ENCODE data around the gene PEPD. TPM values are rescaled to one million over a fixed set of nuclear protein-coding genes. Genes with fewer than 3 reads are reported as not detected.

The PEPD gene
- total RNA-seq, 2 donors from 2014 or later, result 18.7 to 25.7 TPM

DNA sequence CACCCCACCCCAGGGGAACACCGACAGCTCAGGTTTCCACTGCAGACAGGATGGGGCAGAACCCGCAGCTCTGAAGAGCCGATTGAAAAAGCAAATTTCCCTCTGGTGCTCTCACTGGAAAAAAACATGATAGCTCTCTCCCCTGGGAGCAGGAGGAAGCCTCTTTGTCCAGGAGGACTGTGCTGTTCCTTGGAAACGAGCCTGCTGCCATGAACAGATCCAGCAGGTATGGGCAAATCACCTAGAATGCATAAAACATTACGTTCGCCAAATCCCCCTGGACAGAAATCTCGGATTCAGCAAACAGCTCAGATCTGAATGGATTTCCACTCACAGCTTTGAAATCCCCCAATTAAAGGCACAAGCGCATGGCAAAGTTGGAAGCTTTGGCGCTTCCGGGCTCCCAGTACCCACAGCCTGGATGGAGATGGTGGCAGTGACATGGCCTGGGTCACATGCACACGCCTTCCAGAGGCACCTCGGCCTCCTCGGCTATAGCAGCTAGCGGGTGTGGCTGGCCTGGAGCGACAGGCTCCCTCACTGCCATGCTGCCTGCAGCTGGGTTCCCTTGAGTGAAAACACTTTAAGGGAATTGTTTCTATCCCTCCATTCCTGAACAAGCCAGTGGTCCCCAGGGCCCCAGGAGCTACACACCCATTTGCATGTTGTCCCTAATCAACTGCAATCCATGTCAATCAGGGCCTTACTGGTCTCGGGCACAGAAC, 89.0 kb downstream of the PEPD start:
- H3K36me3 Mint-ChIP-seq, result no peaks in the 10 kb centered on the region
- H3K27me3 Mint-ChIP-seq, result peaks cover 0 to 5% of the 10 kb centered on the region in 2 donors
- DNase-seq (ENCODE audit: low spot score) (peak; percentile 22), ATAC-seq (no peak)
- no peak overlapping the region for H3K4me3 Mint-ChIP-seq
- H3K4me1 Mint-ChIP-seq (ENCODE audit: low read depth in 2 of 2), result peaks cover 6 to 7% of the 10 kb centered on the region in 2 donors
- no peaks in the 10 kb centered on the region for H3K9me3 Mint-ChIP-seq
- no peak overlapping the region for H3K27ac Mint-ChIP-seq

DNA sequence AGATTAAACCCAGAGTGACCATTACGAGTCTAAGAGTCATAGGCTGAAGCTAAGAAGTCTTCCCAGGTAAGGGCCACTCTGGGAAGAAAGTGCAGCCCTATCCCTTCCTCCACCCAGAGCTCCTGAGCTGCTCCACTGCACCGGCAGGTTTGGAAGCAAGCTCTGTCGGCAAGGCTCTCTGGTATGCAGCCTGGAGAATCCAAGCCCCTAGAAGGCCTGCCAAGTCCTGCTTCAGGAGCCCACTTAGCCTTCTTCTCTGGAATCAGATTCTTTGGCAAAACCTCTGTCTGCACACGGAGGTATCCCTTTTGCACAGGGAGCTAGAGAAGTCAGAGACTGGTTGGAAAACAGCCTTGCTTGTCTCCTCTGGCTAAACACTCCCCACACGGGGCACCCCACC, 89.6 kb downstream of the PEPD start:
- no peaks in the 10 kb centered on the region for H3K9me3 Mint-ChIP-seq
- peaks cover 6 to 7% of the 10 kb centered on the region in 2 donors for H3K4me1 Mint-ChIP-seq (ENCODE audit: low read depth in 2 of 2)
- DNase-seq (ENCODE audit: low spot score) (peak; percentile 18), ATAC-seq (no peak)
- peaks cover 0 to 5% of the 10 kb centered on the region in 2 donors for H3K27me3 Mint-ChIP-seq
- H3K4me3 Mint-ChIP-seq, result no peak overlapping the region
- no peak overlapping the region for H3K27ac Mint-ChIP-seq
- no peaks in the 10 kb centered on the region for H3K36me3 Mint-ChIP-seq

DNA sequence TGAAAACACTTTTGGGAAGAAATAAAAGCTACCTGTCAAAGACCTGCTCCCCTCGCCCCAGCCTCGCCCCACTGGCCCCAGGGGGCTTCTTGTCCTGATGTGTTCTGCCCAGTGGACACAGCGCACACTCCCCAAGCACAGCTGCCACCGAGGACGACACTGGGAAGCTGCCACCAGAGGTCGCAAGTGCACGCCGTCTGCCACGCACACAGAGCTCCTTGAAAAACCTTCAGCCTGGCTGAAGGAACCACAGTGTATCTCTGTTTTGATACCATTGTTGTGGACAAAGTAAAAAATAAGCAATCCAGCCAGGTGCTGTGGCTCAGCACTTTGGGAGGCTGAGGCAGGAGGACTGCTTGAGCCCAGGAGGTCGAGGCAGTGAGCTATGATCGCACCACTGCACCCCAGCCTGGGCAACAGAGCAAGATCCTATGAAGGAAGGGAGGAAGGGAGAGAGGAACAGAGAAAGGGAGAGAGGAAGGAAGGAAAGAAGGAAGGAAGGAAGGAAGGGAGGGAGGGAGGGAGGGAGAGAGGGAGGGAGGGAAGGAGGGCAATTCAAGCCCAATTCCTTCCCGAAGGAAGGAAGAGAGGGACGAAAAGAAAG, 90.8 kb downstream of the PEPD start:
- Mint-ChIP-seq H3K4me1 (ENCODE audit: low read depth in 2 of 2) (peaks cover 6 to 7% of the 10 kb centered on the region in 2 donors), H3K27ac (peak overlapping the region in 1 of 2 donors; percentile 46), H3K27me3 (peaks cover 0 to 5% of the 10 kb centered on the region in 2 donors), H3K4me3 (peak overlapping the region; percentile 71), H3K36me3 (no peaks in the 10 kb centered on the region), H3K9me3 (no peaks in the 10 kb centered on the region)
- ATAC-seq, result peak; percentile 74 to 76
- DNase-seq (ENCODE audit: low spot score), result peak; percentile 63

DNA sequence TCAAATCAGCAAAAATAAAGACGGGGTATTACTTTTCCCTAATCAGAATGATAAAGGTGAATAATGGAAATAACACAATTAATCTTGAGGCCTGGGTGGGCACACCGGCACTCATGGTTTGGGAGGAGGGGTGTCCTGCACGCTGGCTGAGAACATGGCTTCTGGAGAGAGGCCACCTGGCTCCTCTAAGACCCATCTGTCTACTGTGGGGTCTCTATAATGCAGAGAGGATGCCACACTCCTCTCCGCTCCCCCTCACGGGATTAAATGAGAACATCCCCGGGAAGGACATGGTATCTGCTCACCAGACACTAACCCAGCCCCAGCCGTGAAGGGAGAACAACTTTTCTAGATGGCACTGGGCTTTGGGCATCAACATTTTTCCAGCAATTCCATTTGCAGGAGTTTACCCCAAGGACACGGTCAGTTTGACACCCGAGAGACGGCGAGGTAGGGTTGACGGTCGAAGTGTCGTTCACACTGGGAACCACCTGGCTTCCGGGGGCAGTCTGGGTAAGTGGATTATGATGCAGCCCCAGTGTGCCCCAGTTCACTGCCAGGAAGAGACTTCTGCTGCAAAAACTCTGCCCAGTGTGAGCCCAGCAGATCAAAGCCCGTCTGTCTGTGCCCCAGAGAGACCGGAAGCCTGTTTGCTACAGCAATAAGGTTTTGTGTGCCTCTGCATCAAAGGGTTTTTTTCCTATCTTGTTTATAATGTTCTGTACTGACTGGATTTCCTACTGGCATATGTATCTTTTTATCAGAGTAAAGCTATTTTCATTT, 91.5 kb downstream of the PEPD start:
- Mint-ChIP-seq H3K9me3 (no peaks in the 10 kb centered on the region), H3K4me3 (peak overlapping the region; percentile 71), H3K27ac (peak overlapping the region in 1 of 2 donors; percentile 46), H3K4me1 (ENCODE audit: low read depth in 2 of 2) (peaks cover 6 to 7% of the 10 kb centered on the region in 2 donors), H3K36me3 (no peaks in the 10 kb centered on the region), H3K27me3 (peaks cover 0 to 5% of the 10 kb centered on the region in 2 donors)
- DNase-seq (ENCODE audit: low spot score) (peak; percentile 32), ATAC-seq (peak in 1 of 2 donors; percentile 75)

DNA sequence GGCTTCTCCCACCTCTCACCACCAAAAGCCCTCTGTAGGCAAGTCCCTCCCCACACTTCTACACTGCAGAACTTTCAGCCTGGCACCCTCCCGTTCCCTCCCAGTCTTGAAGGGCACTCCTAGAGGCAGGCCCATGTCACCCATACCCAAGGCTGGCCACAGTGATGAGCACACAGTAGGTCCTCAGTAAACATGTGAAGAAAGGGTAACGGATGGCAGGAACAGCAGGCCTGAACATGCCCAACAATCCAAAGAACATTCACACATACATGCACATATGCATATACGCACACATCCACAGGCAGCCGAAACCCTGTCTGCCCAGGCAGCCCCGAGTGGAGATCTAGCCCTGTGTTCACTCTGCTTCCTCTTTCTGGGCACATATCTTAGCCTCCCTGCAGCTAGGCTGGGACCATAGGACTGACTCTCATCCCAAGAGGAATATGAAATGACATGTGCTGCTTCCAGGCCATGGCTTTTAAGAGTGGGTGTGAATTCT, 92.9 kb downstream of the PEPD start:
- ATAC-seq (no peak), DNase-seq (ENCODE audit: low spot score) (no peak)
- Mint-ChIP-seq H3K9me3 (no peaks in the 10 kb centered on the region), H3K4me1 (ENCODE audit: low read depth in 2 of 2) (peaks cover 6 to 7% of the 10 kb centered on the region in 2 donors), H3K27me3 (peaks cover 0 to 5% of the 10 kb centered on the region in 2 donors), H3K36me3 (no peaks in the 10 kb centered on the region), H3K27ac (no peak overlapping the region), H3K4me3 (no peak overlapping the region)

DNA sequence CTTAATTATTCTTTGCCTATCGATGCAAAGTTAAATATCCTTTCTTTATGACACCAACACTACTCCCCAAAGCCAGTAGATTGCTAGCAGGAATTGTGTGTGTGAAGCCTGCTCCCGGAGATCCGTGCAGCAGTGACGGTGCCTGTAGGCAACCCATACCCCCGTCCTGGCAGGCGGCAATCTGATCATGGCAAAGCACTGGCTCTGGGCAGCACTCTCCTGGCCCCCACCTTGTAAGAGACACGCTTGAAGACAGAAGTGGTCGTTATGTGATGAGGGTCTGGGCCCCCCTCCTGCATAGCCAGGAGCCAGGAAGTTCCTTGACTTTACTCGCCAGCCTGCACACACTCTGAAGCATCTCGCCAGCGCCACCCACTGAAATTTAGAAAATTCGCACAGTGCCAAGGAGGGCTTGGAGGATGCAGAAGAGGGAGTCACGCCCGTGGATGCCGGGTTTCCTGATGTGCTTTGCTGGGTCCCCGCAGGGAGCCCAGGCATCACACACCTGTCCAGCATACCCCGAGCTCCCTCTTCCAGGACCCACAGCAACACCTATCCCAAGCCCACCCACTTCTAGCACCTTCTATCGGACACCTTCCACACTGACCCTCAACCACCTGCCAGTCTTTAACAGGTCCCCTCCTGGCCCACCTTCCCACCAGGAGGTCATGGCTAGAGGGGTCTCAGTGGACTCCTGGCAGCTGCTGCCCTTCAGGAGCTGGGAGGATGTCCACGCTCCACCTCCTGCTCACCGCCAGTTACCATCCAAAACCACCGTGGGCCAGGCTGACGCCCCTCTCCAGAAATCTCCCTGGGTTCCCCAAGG, 93.6 kb downstream of the PEPD start:
- peaks cover 0 to 5% of the 10 kb centered on the region in 2 donors for H3K27me3 Mint-ChIP-seq
- ATAC-seq (no peak), DNase-seq (ENCODE audit: low spot score) (no peak)

DNA sequence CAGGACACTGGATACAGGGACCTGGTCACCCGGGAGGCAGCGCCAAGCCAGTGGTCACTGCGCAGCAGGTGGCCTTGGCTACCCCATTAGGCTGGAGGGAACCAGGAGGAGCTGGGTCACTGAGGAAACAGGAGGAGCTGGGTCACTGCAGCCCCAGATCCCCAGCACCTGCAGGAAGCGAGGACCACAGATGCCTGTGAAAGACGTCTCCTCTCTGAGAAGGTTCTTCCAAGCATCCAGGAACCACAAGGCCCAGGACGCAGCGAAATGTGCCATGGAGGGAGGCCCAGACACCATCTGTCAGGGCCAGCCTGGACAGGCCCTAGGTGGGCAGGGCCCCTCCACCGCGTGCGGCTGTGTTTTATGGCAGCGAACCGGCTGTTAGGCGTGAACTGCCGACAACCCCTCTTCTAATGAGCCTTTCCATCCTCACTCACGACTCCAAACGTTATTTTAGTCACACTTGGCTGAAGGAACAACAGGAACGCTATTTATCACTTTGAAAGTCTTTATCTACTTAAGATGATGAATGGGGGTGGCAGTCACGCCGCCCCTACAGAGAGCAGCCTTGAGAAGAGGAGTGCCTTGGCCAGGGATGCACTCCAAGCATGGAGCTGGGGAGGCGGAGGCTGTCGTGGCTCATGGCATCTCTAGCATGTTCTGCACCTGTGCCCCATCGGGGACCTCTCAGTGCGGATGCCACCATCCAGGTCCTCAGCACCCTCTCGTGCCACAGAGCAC, 94.8 kb downstream of the PEPD start:
- DNase-seq (ENCODE audit: low spot score) (no peak), ATAC-seq (no peak)
- Mint-ChIP-seq H3K27me3 (peaks cover 0 to 5% of the 10 kb centered on the region in 2 donors), H3K4me3 (no peak overlapping the region), H3K36me3 (no peaks in the 10 kb centered on the region), H3K9me3 (no peaks in the 10 kb centered on the region), H3K27ac (no peak overlapping the region), H3K4me1 (ENCODE audit: low read depth in 2 of 2) (peaks cover 6 to 7% of the 10 kb centered on the region in 2 donors)

More for the DNA sequence above, 93.6 kb downstream of the PEPD start:
- Mint-ChIP-seq H3K4me1 (ENCODE audit: low read depth in 2 of 2) (peaks cover 6 to 7% of the 10 kb centered on the region in 2 donors), H3K27ac (no peak overlapping the region), H3K4me3 (no peak overlapping the region), H3K36me3 (no peaks in the 10 kb centered on the region), H3K9me3 (no peaks in the 10 kb centered on the region)

DNA sequence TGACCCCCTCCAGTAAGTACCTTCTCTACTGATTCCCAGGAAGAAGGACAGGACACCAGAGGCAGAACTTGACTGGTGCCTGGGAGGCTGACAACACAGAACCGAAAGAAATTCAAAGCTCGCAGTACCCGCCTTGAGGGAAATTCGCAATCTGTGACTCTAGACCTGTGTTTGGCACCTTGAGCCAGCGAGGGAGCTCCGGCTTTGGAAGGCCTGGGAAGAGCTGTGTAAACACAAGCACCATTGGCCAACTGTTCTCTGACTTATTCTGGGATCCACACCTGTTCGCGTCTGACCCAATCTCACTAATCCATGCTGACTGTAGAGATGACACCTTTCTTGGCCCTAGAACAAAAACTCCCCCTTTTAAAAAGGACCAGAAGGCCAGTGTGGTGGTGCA, 97.4 kb downstream of the PEPD start:
- no peaks in the 10 kb centered on the region for H3K4me1 Mint-ChIP-seq (ENCODE audit: low read depth in 2 of 2)
- ATAC-seq, result no peak
- H3K4me3 Mint-ChIP-seq, result no peak overlapping the region
- no peaks in the 10 kb centered on the region for H3K36me3 Mint-ChIP-seq
- H3K27ac Mint-ChIP-seq, result no peak overlapping the region
- H3K9me3 Mint-ChIP-seq, result no peaks in the 10 kb centered on the region
- H3K27me3 Mint-ChIP-seq, result no peaks in the 10 kb centered on the region
- DNase-seq (ENCODE audit: low spot score), result no peak

DNA sequence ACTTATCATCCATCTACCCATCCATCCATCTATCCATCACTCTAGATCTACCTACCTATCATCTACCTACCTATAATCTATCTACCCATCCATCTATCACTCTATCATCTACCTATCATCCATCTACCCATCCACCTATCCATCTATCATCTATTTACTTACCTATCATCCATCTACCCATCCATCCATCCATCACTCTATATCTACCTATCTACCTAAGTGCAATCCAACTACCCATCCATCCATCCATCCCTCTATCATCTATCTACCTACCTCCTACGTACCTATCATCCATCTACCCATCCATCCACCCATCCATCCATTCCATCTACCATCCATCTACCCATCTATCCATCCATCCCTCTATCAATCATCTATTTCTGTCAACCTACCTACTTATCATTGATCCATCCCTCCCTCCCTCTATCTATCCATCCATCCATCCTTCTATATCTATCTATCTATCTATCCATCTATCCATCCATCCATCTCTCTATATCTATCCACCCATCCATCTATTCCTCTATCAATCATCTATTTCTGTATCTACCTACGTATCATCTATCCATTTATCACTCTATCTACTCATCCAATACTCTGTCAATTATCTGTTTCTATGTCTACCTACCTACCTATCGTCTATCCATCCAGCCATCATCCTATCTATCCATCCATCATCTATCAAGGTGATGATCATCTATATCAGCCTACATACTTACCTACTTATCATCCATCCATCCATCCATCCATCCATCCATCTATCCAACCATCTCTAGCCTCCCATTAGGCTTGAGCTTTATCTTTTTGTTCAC, 99.0 kb downstream of the PEPD start:
- Mint-ChIP-seq H3K27me3 (no peaks in the 10 kb centered on the region), H3K4me1 (ENCODE audit: low read depth in 2 of 2) (no peaks in the 10 kb centered on the region), H3K27ac (no peak overlapping the region), H3K4me3 (no peak overlapping the region), H3K9me3 (no peaks in the 10 kb centered on the region), H3K36me3 (no peaks in the 10 kb centered on the region)
- DNase-seq (ENCODE audit: low spot score) (no peak), ATAC-seq (no peak)

DNA sequence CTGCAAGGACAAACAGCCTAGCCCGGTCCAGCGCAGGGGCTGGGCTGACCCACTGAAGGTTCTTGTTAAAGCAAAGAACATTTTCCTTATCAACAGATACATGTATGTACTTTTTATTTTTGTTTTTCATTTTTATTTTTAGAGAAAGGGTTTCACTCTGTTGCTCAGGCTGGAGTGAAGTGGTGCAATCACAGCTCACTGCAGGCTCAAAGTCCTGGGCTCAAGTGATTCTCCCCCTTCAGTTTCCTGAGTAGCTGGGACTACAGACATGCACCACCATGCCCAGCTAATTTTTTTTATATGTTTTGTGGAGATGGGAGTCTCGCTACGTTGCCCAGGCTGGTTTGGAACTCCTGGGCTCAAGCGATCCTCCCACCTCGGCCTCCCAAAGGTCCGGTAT, 100.2 kb downstream of the PEPD start:
- H3K27me3 Mint-ChIP-seq, result no peaks in the 10 kb centered on the region
- DNase-seq (ENCODE audit: low spot score) (no peak), ATAC-seq (no peak)
- H3K27ac Mint-ChIP-seq, result no peak overlapping the region
- peaks cover 0 to 4% of the 10 kb centered on the region in 2 donors for H3K4me1 Mint-ChIP-seq (ENCODE audit: low read depth in 2 of 2)
- no peaks in the 10 kb centered on the region for H3K36me3 Mint-ChIP-seq
- H3K9me3 Mint-ChIP-seq, result no peaks in the 10 kb centered on the region
- no peak overlapping the region for H3K4me3 Mint-ChIP-seq

DNA sequence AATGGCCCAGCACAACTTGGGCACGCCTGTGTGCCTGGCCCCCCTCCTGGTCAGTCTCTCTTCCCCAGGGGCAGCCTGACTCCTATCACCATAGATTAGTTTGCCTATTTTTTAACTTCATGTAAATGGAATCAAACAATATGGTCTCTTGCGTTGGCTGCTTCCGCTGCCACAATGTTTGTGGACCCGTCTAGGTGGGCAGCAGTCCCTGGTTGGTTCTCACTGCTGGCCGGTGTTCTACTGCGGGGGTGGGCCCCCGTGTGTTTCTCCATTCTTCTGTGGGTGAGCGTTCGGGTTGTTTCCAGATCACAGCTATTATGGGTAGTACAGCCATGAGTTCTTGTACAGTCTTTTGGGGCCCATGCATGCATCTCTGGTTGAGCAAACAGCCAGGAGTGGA, 100.8 kb downstream of the PEPD start:
- peaks cover 0 to 5% of the 10 kb centered on the region in 2 donors for H3K4me1 Mint-ChIP-seq (ENCODE audit: low read depth in 2 of 2)
- H3K27ac Mint-ChIP-seq, result no peak overlapping the region
- no peak for ATAC-seq
- no peaks in the 10 kb centered on the region for H3K9me3 Mint-ChIP-seq
- no peak overlapping the region for H3K4me3 Mint-ChIP-seq
- H3K36me3 Mint-ChIP-seq, result no peaks in the 10 kb centered on the region
- no peaks in the 10 kb centered on the region for H3K27me3 Mint-ChIP-seq
- DNase-seq (ENCODE audit: low spot score), result no peak

DNA sequence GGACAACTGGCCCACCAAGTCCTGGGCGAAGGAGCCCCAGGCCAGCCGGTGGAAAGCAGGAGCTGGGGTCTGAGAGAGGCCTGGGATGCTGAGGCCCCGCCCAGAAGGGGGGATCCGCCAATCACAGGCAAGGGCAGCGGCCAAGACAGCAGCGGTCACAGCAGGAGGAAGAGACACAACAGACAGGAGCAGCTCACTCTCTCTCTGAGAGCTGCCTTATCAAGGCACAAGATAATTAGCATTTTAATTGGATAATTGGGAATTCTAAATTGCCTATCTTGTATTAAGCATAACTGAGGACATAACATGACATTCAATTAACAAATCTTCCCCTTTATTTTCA, 101.8 kb downstream of the PEPD start:
- Mint-ChIP-seq H3K4me1 (ENCODE audit: low read depth in 2 of 2) (peaks cover 0 to 5% of the 10 kb centered on the region in 2 donors), H3K27ac (no peak overlapping the region), H3K36me3 (no peaks in the 10 kb centered on the region), H3K9me3 (no peaks in the 10 kb centered on the region), H3K27me3 (no peaks in the 10 kb centered on the region), H3K4me3 (no peak overlapping the region)
- ATAC-seq (no peak), DNase-seq (ENCODE audit: low spot score) (no peak)
